Nephron progenitor cell (in vitro differentiated cells): ENCODE data around the gene MYO1D.

ENCODE experiments used
- DNase-seq: peaks from one replicate; pipeline ENCODE4 v3.0.0; 2021
- H3K27ac Mint-ChIP-seq: 2 replicates; pipeline ENCODE4 v1.8.0; 2021; ENCODE audit warnings: mild to moderate bottlenecking, moderate library complexity, mixed read lengths
- H3K27me3 Mint-ChIP-seq: 2 replicates; pipeline ENCODE4 v1.8.0; 2021; ENCODE audit warnings: mild to moderate bottlenecking, low read depth, mixed read lengths; ENCODE audit not compliant: poor library complexity
- H3K36me3 Mint-ChIP-seq: 2 replicates; pipeline ENCODE4 v1.8.0; 2021; ENCODE audit warnings: low read depth, mixed read lengths
- H3K4me1 Mint-ChIP-seq: 2 replicates; pipeline ENCODE4 v1.8.0; 2021; ENCODE audit warnings: mixed read lengths
- H3K4me3 Mint-ChIP-seq: 2 replicates; pipeline ENCODE4 v1.8.0; 2021; ENCODE audit warnings: mild to moderate bottlenecking, moderate library complexity, mixed read lengths
- H3K9me3 Mint-ChIP-seq: 2 replicates; pipeline ENCODE4 v1.8.0; 2021; ENCODE audit warnings: mild to moderate bottlenecking, moderate library complexity, mixed read lengths
- CTCF ChIP-seq: fragments of 200-600 bp; sonication (generic); IDR thresholded peaks from 2 replicates; pipeline ENCODE4 v1.5.0; 2021; ENCODE audit warnings: antibody characterized with exemption

MYO1D gene

GRCh38 chr17:32673964-32674363 is 203.0 kb downstream of the MYO1D start:
- H3K27ac Mint-ChIP-seq = no peak overlapping the region
- peaks cover 5% of the 10 kb centered on the region for H3K9me3 Mint-ChIP-seq
- peaks cover 2% of the 10 kb centered on the region for H3K27me3 Mint-ChIP-seq
- DNase-seq = no peak
- H3K4me1 Mint-ChIP-seq = no peaks in the 10 kb centered on the region
- H3K4me3 Mint-ChIP-seq = no peak overlapping the region
- TF ChIP-seq CTCF = no peak
- no peaks in the 10 kb centered on the region for H3K36me3 Mint-ChIP-seq

GRCh38 chr17:32672711-32673110 is 204.2 kb downstream of the MYO1D start:
- DNase-seq = no peak
- no peak for TF ChIP-seq CTCF

GRCh38 chr17:32671896-32672295 is 205.0 kb downstream of the MYO1D start:
- no peak for TF ChIP-seq CTCF
- Mint-ChIP-seq H3K36me3 (no peaks in the 10 kb centered on the region), H3K9me3 (peaks cover 7% of the 10 kb centered on the region), H3K27me3 (peaks cover 2% of the 10 kb centered on the region), H3K4me3 (no peak overlapping the region), H3K4me1 (no peaks in the 10 kb centered on the region), H3K27ac (no peak overlapping the region)
- no peak for DNase-seq

More at GRCh38 chr17:32672711-32673110, 204.2 kb downstream of the MYO1D start:
- peaks cover 2% of the 10 kb centered on the region for H3K27me3 Mint-ChIP-seq
- no peak overlapping the region for H3K4me3 Mint-ChIP-seq
- H3K9me3 Mint-ChIP-seq = peaks cover 7% of the 10 kb centered on the region
- H3K36me3 Mint-ChIP-seq = no peaks in the 10 kb centered on the region
- no peaks in the 10 kb centered on the region for H3K4me1 Mint-ChIP-seq
- H3K27ac Mint-ChIP-seq = no peak overlapping the region

GRCh38 chr17:32664936-32665583 is 211.9 kb downstream of the MYO1D start:
- peaks cover 5% of the 10 kb centered on the region for H3K4me1 Mint-ChIP-seq
- no peak overlapping the region for H3K27ac Mint-ChIP-seq
- TF ChIP-seq CTCF = no peak
- peaks cover 5% of the 10 kb centered on the region for H3K27me3 Mint-ChIP-seq
- peaks cover 7% of the 10 kb centered on the region for H3K9me3 Mint-ChIP-seq
- H3K36me3 Mint-ChIP-seq = no peaks in the 10 kb centered on the region
- no peak for DNase-seq
- no peak overlapping the region for H3K4me3 Mint-ChIP-seq

GRCh38 chr17:32660496-32660985 is 216.4 kb downstream of the MYO1D start:
- Mint-ChIP-seq H3K9me3 (no peaks in the 10 kb centered on the region), H3K4me3 (no peak overlapping the region), H3K27ac (no peak overlapping the region), H3K36me3 (no peaks in the 10 kb centered on the region), H3K27me3 (no peaks in the 10 kb centered on the region), H3K4me1 (peaks cover 16% of the 10 kb centered on the region)
- no peak for DNase-seq
- TF ChIP-seq CTCF = no peak

GRCh38 chr17:32659419-32659842 is 217.5 kb downstream of the MYO1D start:
- no peak overlapping the region for H3K4me3 Mint-ChIP-seq
- H3K27me3 Mint-ChIP-seq = no peaks in the 10 kb centered on the region
- H3K36me3 Mint-ChIP-seq = no peaks in the 10 kb centered on the region
- peak; percentile 94 for TF ChIP-seq CTCF
- no peaks in the 10 kb centered on the region for H3K9me3 Mint-ChIP-seq
- H3K4me1 Mint-ChIP-seq = peaks cover 24% of the 10 kb centered on the region
- peak; percentile 77 for DNase-seq
- H3K27ac Mint-ChIP-seq = no peak overlapping the region
